Retinal pigment epithelial cell (primary cell): ENCODE data around the gene HRC.

Source experiments
- DNase-seq: peaks from one replicate; pipeline ENCODE4 v3.0.0-alpha.2; 2010; ENCODE audit warnings: low read depth
- H3K4me3 ChIP-seq: 2 replicates; pipeline ENCODE4 v1.5.1; 2011; ENCODE audit warnings: mild to moderate bottlenecking, low read length, control low read depth, moderate library complexity
- TF ChIP-seq, protein P1 (sequence below): conservative IDR thresholded peaks from 2 replicates; pipeline ENCODE4 v1.5.1; 2011; ENCODE audit warnings: low read depth, low read length, control low read depth, inconsistent platforms

The HRC gene

DNA sequence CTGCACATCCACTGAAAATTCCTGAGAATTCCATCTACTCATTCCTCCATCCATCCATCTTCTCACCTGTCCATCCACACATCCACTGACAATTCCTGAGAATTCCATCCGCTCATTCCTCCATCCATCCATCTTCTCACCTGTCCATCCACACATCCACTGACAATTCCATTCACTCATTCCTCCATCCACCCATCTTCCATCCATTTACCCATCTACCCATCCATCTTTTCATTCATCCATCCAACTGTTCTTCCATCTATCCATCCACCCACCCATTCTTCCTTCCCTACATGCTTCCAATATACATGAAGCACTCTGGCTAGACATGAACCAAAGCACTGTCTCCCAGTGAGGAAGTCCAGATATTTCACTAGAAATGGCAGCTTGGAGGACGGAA, 18.0 kb upstream of the HRC start:
- TF ChIP-seq, protein P1, sequence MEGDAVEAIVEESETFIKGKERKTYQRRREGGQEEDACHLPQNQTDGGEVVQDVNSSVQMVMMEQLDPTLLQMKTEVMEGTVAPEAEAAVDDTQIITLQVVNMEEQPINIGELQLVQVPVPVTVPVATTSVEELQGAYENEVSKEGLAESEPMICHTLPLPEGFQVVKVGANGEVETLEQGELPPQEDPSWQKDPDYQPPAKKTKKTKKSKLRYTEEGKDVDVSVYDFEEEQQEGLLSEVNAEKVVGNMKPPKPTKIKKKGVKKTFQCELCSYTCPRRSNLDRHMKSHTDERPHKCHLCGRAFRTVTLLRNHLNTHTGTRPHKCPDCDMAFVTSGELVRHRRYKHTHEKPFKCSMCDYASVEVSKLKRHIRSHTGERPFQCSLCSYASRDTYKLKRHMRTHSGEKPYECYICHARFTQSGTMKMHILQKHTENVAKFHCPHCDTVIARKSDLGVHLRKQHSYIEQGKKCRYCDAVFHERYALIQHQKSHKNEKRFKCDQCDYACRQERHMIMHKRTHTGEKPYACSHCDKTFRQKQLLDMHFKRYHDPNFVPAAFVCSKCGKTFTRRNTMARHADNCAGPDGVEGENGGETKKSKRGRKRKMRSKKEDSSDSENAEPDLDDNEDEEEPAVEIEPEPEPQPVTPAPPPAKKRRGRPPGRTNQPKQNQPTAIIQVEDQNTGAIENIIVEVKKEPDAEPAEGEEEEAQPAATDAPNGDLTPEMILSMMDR, result no peak
- no peak for DNase-seq

DNA sequence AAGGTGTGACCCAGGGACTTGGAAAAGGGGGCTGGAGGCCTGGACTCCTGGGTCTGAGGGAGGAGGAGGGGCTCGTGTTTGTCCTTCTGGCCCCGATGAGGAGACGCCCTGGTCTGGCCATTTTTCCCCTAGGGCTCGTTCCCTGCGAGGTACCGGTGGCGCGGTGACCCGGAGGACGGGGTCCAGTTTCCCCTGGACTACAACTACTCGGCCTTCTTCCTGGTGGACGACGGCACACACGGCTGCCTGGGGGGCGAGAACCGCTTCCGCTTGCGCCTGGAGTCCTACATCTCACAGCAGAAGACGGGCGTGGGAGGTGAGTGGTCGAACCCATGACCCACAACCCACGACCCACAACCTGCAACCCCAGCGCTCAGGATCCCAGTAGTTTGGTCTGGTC, 13.2 kb upstream of the HRC start:
- no peak overlapping the region for H3K4me3 ChIP-seq
- no peak for DNase-seq
- TF ChIP-seq, protein P1, result no peak

More for the DNA sequence above, 18.0 kb upstream of the HRC start:
- no peak overlapping the region for H3K4me3 ChIP-seq

DNA sequence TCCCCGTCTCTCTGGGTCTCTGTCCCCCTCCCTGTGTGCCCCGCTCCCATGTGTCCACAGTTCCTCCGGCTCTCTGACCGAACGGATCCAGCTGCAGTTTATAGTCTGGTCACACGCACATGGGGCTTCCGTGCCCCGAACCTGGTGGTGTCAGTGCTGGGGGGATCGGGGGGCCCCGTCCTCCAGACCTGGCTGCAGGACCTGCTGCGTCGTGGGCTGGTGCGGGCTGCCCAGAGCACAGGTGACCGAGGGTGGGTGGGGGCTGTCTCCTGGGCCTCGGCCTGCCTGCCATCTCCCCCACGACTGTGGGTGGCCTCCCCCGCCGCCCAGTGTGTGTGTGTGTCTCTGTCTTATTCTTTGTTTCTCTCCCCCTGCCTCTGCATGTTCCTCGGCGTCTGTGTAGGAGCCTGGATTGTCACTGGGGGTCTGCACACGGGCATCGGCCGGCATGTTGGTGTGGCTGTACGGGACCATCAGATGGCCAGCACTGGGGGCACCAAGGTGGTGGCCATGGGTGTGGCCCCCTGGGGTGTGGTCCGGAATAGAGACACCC, 12.7 kb upstream of the HRC start:
- no peak for DNase-seq
- H3K4me3 ChIP-seq, result no peak overlapping the region
- TF ChIP-seq, protein P1, result no peak

DNA sequence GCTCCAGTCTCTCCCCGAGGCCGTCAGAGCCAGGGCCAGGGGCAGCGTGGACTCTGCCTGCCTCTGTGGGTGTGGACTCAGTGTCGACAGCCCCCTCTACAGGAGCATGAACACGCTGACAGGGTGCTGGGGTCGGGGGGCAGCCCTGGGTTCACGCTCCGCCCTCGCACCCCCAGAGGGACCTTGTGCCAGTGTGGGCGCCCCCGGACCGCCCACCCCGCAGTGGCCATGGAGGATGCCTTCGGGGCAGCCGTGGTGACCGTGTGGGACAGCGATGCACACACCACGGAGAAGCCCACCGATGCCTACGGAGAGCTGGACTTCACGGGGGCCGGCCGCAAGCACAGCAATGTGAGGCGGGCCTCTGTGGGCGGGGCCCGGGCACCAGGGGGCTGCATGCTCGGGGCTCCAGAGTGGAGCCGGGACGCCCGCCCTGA, 10.7 kb upstream of the HRC start:
- no peak for DNase-seq
- no peak overlapping the region for H3K4me3 ChIP-seq
- TF ChIP-seq, protein P1, result peak; percentile 29

DNA sequence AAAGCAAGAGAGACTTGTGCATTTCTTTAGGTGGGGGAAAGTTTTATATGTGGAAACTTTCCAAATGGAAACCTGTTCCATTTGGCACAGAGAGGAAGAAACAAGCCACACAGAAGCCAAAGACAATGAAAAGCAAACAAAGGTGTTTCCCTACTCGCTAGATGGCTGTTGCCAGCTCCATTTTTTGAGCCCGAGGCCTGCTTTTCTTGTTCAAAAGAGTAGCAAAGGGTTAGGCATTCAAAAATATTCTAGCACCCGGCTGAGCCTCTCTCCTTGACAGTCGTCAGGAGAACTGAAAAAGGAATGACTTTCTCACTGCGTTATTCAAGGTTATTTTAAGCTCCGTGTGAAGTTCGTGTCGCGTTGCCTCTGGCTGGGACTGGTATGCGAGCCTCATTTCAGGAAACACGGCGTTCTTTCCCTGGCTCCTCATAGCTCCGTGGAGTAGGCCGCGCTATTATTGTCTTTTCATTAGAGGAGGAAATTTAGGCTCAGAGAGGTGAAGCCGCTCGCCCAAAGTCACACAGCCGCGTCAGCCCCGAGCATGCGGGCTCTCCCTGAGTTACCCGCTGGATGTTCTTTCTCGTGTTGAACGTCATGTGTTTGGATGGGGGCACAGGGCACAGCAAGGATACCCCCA, 10.0 kb upstream of the HRC start:
- H3K4me3 ChIP-seq, result no peak overlapping the region
- TF ChIP-seq, protein P1, result no peak
- DNase-seq, result no peak

DNA sequence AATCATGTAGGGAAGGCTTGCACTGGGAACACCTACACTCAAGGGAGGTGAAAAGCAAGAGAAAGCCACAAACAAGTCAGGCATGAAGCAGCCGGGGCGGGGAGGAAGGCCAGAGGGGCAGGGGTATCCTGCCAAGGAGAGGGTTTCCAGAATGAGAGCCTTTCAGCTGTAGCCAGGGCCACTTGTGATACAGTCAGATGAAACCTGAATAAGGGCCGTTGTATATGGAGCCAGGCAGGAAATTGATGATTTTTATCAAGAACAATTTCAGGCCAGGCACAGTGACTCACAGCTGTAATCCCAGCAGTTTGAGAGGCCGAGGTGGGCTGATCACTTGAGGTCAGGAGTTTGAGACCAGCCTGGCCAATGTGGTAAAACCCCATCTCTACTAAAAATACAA, 6.8 kb upstream of the HRC start:
- TF ChIP-seq, protein P1, result no peak
- H3K4me3 ChIP-seq, result no peak overlapping the region
- no peak for DNase-seq
